Measurements from ENCODE around the gene KIAA1328. TPM values are rescaled to one million over a fixed set of nuclear protein-coding genes. Genes with fewer than 3 reads are reported as not detected.

KIAA1328 gene
- total and polyA plus RNA-seq, 2 donors (not counting 3 experiments of a cell fraction or from before 2014, with no cell fraction given) = 2.7 to 6.5 TPM

DNA sequence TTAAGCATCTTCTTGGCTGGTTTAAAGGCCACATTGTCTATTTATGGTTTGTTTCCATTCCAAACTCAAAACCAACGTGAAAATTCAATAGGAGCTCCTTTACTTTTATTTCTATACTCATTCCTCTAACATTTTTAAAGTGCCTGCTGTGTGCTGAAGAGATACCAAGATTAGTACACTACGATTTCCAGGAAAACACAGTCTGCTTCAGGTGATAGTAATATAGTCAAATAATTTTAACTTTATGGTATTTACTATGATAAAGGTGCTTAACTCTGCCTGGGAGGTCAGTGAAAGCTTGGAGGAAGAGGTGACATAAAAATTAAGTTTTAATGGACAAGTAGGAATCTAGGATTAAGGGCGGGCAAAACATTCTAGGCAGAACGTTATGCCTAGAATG lies 121.4 kb downstream of the KIAA1328 start:
- Histone ChIP-seq H3K79me2 (ENCODE audit: control insufficient read depth, insufficient read depth, low read length) (no peaks in the 10 kb centered on the region), H3K9me1 (replicated peaks; ENCODE audit: control insufficient read depth, extremely low read depth, insufficient read depth, low read length) (no peaks in the 10 kb centered on the region), H3K9me3 (replicated peaks; ENCODE audit: control insufficient read depth, insufficient read depth, low read length) (no peaks in the 10 kb centered on the region), H2AFZ (ENCODE audit: low read depth, low read length) (no peak overlapping the region), H3K4me3 (replicated peaks in 1 of 3; ENCODE audit: insufficient read depth in 1 of 3, low read depth in 1 of 3, low read length in 3 of 3) (no peak overlapping the region), H3K27ac (ENCODE audit: insufficient read depth, low read depth, low read length) (no peak overlapping the region), H3K9ac (replicated peaks; ENCODE audit: extremely low read depth, insufficient read depth, low read length) (no peak overlapping the region), H4K20me1 (replicated peaks; ENCODE audit: control insufficient read depth, extremely low read depth, insufficient read depth, low read length) (no peaks in the 10 kb centered on the region), H3K4me1 (ENCODE audit: control insufficient read depth, extremely low read depth, insufficient read depth, low read length) (no peaks in the 10 kb centered on the region), H3K4me2 (ENCODE audit: insufficient read depth, low read length) (no peak overlapping the region), H3K36me3 (ENCODE audit: control insufficient read depth in 2 of 2, extremely low read depth in 1 of 2, insufficient read depth in 2 of 2, low read length in 2 of 2) (no peaks in the 10 kb centered on the region), H3K27me3 (ENCODE audit: control insufficient read depth in 2 of 2, insufficient read depth in 2 of 2, low read length in 2 of 2) (no peaks in the 10 kb centered on the region)
- DNase-seq (ENCODE audit: low read depth, low spot score) (no peak), FAIRE-seq (no peak)
- CTCF ChIA-PET = no interaction called here
- dilution Hi-C loops (cut with MboI; ENCODE audit: extremely low pct_ligation_motif_present, low sequenced_read_pairs) = no loop called here
- POLR2A ChIA-PET = no interaction called here
- intact Hi-C loops (cut with micrococcal nuclease) = no loop called here
- TF ChIP-seq FOS (IDR thresholded peaks at IDR 0.05; ENCODE audit: borderline replicate concordance, insufficient read depth, low read length) (no peak), EZH2 (IDR thresholded peaks at IDR 0.05; ENCODE audit: borderline replicate concordance, low read depth, low read length, severe bottlenecking) (no peak), GATA2 (IDR thresholded peaks at IDR 0.05; ENCODE audit: insufficient read depth, insufficient read length, low read depth, low read length) (no peak), JUN (IDR thresholded peaks at IDR 0.05; ENCODE audit: borderline replicate concordance, insufficient read depth, insufficient read length, low read depth) (no peak), POLR2AphosphoS5 (IDR thresholded peaks at IDR 0.05; ENCODE audit: insufficient read depth, low read depth, low read length) (no peak)
- TF ChIP-seq, protein P1, sequence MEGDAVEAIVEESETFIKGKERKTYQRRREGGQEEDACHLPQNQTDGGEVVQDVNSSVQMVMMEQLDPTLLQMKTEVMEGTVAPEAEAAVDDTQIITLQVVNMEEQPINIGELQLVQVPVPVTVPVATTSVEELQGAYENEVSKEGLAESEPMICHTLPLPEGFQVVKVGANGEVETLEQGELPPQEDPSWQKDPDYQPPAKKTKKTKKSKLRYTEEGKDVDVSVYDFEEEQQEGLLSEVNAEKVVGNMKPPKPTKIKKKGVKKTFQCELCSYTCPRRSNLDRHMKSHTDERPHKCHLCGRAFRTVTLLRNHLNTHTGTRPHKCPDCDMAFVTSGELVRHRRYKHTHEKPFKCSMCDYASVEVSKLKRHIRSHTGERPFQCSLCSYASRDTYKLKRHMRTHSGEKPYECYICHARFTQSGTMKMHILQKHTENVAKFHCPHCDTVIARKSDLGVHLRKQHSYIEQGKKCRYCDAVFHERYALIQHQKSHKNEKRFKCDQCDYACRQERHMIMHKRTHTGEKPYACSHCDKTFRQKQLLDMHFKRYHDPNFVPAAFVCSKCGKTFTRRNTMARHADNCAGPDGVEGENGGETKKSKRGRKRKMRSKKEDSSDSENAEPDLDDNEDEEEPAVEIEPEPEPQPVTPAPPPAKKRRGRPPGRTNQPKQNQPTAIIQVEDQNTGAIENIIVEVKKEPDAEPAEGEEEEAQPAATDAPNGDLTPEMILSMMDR (IDR thresholded peaks at IDR 0.05; ENCODE audit: extremely low read depth in 1 of 2, insufficient read depth in 1 of 2, low read depth in 1 of 2, low read length in 2 of 2) = no peak
- no TSS peak for BruUV-seq (replicated peaks)

DNA sequence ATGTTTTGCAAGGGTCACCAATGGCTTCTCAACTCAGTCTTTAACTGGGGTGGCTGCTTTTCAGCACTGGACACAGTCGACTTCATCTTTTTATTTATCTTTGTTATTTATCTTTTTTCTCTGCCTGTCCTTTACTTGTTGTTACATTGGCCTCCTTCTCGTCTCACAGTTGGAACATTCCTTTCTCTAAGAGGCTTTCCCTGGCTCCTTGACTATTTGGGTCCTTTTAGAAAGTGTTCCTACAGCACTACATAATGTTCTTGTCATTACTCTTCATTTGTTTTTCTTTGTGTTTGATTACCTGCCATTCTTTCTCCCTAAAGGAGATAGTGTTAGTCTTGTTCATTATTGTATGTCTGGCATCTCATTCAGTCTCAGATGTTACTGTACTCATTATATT lies 122.0 kb downstream of the KIAA1328 start:
- H3K9me3 ChIP-seq (replicated peaks; ENCODE audit: control insufficient read depth, insufficient read depth, low read length) = no peaks in the 10 kb centered on the region
- no TSS peak for BruUV-seq (replicated peaks)
- intact Hi-C loops (cut with micrococcal nuclease) (no loop called here), dilution Hi-C loops (cut with MboI; ENCODE audit: extremely low pct_ligation_motif_present, low sequenced_read_pairs) (no loop called here)
- no peak overlapping the region for H3K9ac ChIP-seq (replicated peaks; ENCODE audit: extremely low read depth, insufficient read depth, low read length)
- no peak overlapping the region for H3K27ac ChIP-seq (ENCODE audit: insufficient read depth, low read depth, low read length)
- no peaks in the 10 kb centered on the region for H3K36me3 ChIP-seq (ENCODE audit: control insufficient read depth in 2 of 2, extremely low read depth in 1 of 2, insufficient read depth in 2 of 2, low read length in 2 of 2)
- DNase-seq (ENCODE audit: low read depth, low spot score) (no peak), FAIRE-seq (no peak)
- CTCF ChIA-PET = no interaction called here
- no peaks in the 10 kb centered on the region for H3K79me2 ChIP-seq (ENCODE audit: control insufficient read depth, insufficient read depth, low read length)
- no peaks in the 10 kb centered on the region for H4K20me1 ChIP-seq (replicated peaks; ENCODE audit: control insufficient read depth, extremely low read depth, insufficient read depth, low read length)
- H3K9me1 ChIP-seq (replicated peaks; ENCODE audit: control insufficient read depth, extremely low read depth, insufficient read depth, low read length) = no peaks in the 10 kb centered on the region
- no peaks in the 10 kb centered on the region for H3K27me3 ChIP-seq (ENCODE audit: control insufficient read depth in 2 of 2, insufficient read depth in 2 of 2, low read length in 2 of 2)
- no peaks in the 10 kb centered on the region for H3K4me1 ChIP-seq (ENCODE audit: control insufficient read depth, extremely low read depth, insufficient read depth, low read length)
- no peak overlapping the region for H2AFZ ChIP-seq (ENCODE audit: low read depth, low read length)
- no peak overlapping the region for H3K4me2 ChIP-seq (ENCODE audit: insufficient read depth, low read length)
- TF ChIP-seq GATA2 (IDR thresholded peaks at IDR 0.05; ENCODE audit: insufficient read depth, insufficient read length, low read depth, low read length) = no peak
- no peak for TF ChIP-seq MYC (IDR thresholded peaks at IDR 0.05; ENCODE audit: low read depth, low read length)
- TF ChIP-seq JUN (IDR thresholded peaks at IDR 0.05; ENCODE audit: borderline replicate concordance, insufficient read depth, insufficient read length, low read depth) = no peak
- no peak for TF ChIP-seq FOS (IDR thresholded peaks at IDR 0.05; ENCODE audit: borderline replicate concordance, insufficient read depth, low read length)
- TF ChIP-seq, protein P2, sequence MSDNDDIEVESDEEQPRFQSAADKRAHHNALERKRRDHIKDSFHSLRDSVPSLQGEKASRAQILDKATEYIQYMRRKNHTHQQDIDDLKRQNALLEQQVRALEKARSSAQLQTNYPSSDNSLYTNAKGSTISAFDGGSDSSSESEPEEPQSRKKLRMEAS (IDR thresholded peaks at IDR 0.05; ENCODE audit: insufficient read depth, insufficient read length) = no peak
- TF ChIP-seq, protein P1 (IDR thresholded peaks at IDR 0.05; ENCODE audit: extremely low read depth in 1 of 2, insufficient read depth in 1 of 2, low read depth in 1 of 2, low read length in 2 of 2) = no peak
- no peak for TF ChIP-seq EZH2 (IDR thresholded peaks at IDR 0.05; ENCODE audit: borderline replicate concordance, low read depth, low read length, severe bottlenecking)
- TF ChIP-seq POLR2AphosphoS5 (IDR thresholded peaks at IDR 0.05; ENCODE audit: insufficient read depth, low read depth, low read length) = no peak
- TF ChIP-seq POLR2A (IDR thresholded peaks at IDR 0.05; ENCODE audit: low read depth, low read length) = no peak
- POLR2A ChIA-PET = no interaction called here
- no peak overlapping the region for H3K4me3 ChIP-seq (replicated peaks in 1 of 3; ENCODE audit: insufficient read depth in 1 of 3, low read depth in 1 of 3, low read length in 3 of 3)
